Prostate gland (tissue), 2 donors: ENCODE measurements around the gene ABCC4. TPM values are rescaled to one million over a fixed set of nuclear protein-coding genes. Genes with fewer than 3 reads are reported as not detected.

Experiments used
- DNase-seq: peaks from one replicate; pipeline ENCODE4 v3.0.0-alpha.2; 2019; ENCODE audit warnings: low spot score
- H3K27ac ChIP-seq, 2 donors: fragments of 200-600 bp; sonication (generic); 2 replicates each; pipeline ENCODE4 v1.5.1; 2017 to 2019
- H3K27me3 ChIP-seq: fragments of 200-600 bp; sonication (generic); replicated peaks from 2 replicates; pipeline ENCODE4 v1.5.1; 2019; ENCODE audit not compliant: insufficient read depth
- H3K36me3 ChIP-seq, 2 donors: fragments of 200-600 bp; sonication (generic); 1 replicate in 1 of 2; 2 replicates in 1 of 2; pipeline versions ENCODE4 v1.5.1 to v1.8.1; 2017 to 2019
- H3K4me1 ChIP-seq: fragments of 200-600 bp; sonication (generic); replicated peaks from 2 replicates; pipeline ENCODE4 v1.5.1; 2019
- H3K4me3 ChIP-seq, 2 donors: fragments of 200-600 bp; sonication (generic); 2 replicates each; pipeline ENCODE4 v1.5.1; 2017 to 2019
- H3K9me3 ChIP-seq: fragments of 200-600 bp; sonication (generic); 2 replicates; pipeline ENCODE4 v1.5.1; 2017
- CTCF ChIP-seq, 4 experiments: fragments of 200-600 bp in 2 of 4; fragments of 450-650 bp in 2 of 4; sonication (generic) in 2 of 4; IDR thresholded peaks; 1 replicate in 3 of 4; 2 replicates in 1 of 4; pipeline ENCODE4 v1.5.1; 2016 to 2019; ENCODE audit warnings: antibody characterized with exemption in 4 of 4, mild to moderate bottlenecking in 2 of 4, moderate library complexity in 2 of 4
- POLR2A ChIP-seq: fragments of 450-650 bp; IDR thresholded peaks from one replicate; pipeline ENCODE4 v1.6.1; 2016; ENCODE audit warnings: antibody characterized with exemption, mild to moderate bottlenecking
- POLR2AphosphoS5 ChIP-seq: sonication (generic); formaldehyde crosslinking; IDR thresholded peaks from one replicate; pipeline ENCODE4 v1.6.1; 2017; ENCODE audit warnings: antibody characterized with exemption
- WGBS: methylation state at CpG from one replicate; pipeline ENCODE4 v1.1.5; 2018; 5-methylcytosine and 5-hydroxymethylcytosine counted together
- intact Hi-C: fragments of 100-400 bp; cut with DNase I; formaldehyde crosslinking; loops from one replicate; pipeline ENCODE4 v1.14.2; 2022
- total RNA-seq, 2 donors: library from RNA; depleted of rRNA; stranded (reverse); fragments of >200 nt; gene quantifications; one replicate each; pipeline ENCODE4 v1.1.0, GENCODE V29; 2016

Gene ABCC4
- total RNA-seq, 2 donors from 2014 or later, result 33.3 to 48.4 TPM

- no peak overlapping the region for H3K27ac ChIP-seq
- H3K36me3 ChIP-seq, result no peaks in the 10 kb centered on the region
- H3K27me3 ChIP-seq, result no peaks in the 10 kb centered on the region
- no peaks in the 10 kb centered on the region for H3K9me3 ChIP-seq
- TF ChIP-seq POLR2AphosphoS5 (no peak), POLR2A (no peak), CTCF (IDR thresholded peaks at IDR 0.05) (no peak)
- H3K4me3 ChIP-seq, result no peak overlapping the region
- DNase-seq, result no peak
- H3K4me1 ChIP-seq, result no peaks in the 10 kb centered on the region
- intact Hi-C loops, result no loop called here
- 68% methylated on average over 3 of the region's 3 CpGs for WGBS
Measured at GRCh38 chr13:94994506-94994905, 306.7 kb downstream of the ABCC4 start.

- no peak for TF ChIP-seq POLR2AphosphoS5
- TF ChIP-seq POLR2A, result no peak
- TF ChIP-seq CTCF (IDR thresholded peaks at IDR 0.05), result no peak
Measured at GRCh38 chr13:94993616-94994015, 307.6 kb downstream of the ABCC4 start.

GRCh38 chr13:94992036-94992960 lies 309.0 kb downstream of the ABCC4 start:
- no peak for TF ChIP-seq CTCF (IDR thresholded peaks at IDR 0.05)
- TF ChIP-seq POLR2A, result no peak
- no peak for TF ChIP-seq POLR2AphosphoS5
- DNase-seq, result no peak
- intact Hi-C loops, result no loop called here
- Histone ChIP-seq H3K9me3 (no peaks in the 10 kb centered on the region), H3K27me3 (no peaks in the 10 kb centered on the region), H3K4me3 (no peak overlapping the region), H3K27ac (no peak overlapping the region), H3K36me3 (no peaks in the 10 kb centered on the region), H3K4me1 (no peaks in the 10 kb centered on the region)
- 64% methylated on average over 9 of the region's 9 CpGs for WGBS

More at GRCh38 chr13:94993616-94994015, 307.6 kb downstream of the ABCC4 start:
- Histone ChIP-seq H3K4me1 (no peaks in the 10 kb centered on the region), H3K36me3 (no peaks in the 10 kb centered on the region), H3K27ac (no peak overlapping the region), H3K27me3 (no peaks in the 10 kb centered on the region), H3K9me3 (no peaks in the 10 kb centered on the region), H3K4me3 (no peak overlapping the region)
- intact Hi-C loops, result no loop called here
- WGBS, result 67% methylated on average over 3 of the region's 3 CpGs
- no peak for DNase-seq

- H3K9me3 ChIP-seq, result no peaks in the 10 kb centered on the region
- H3K4me3 ChIP-seq, result no peak overlapping the region
- TF ChIP-seq CTCF (IDR thresholded peaks at IDR 0.05), result no peak
- H3K4me1 ChIP-seq, result no peaks in the 10 kb centered on the region
- H3K36me3 ChIP-seq, result no peaks in the 10 kb centered on the region
- WGBS, result 76% methylated on average over 3 of the region's 3 CpGs
- H3K27ac ChIP-seq, result no peak overlapping the region
- no peak for DNase-seq
- intact Hi-C loops, result no loop called here
- no peaks in the 10 kb centered on the region for H3K27me3 ChIP-seq
Measured at GRCh38 chr13:94988654-94989053, 312.6 kb downstream of the ABCC4 start.

- Histone ChIP-seq H3K27ac (no peak overlapping the region), H3K4me3 (no peak overlapping the region), H3K9me3 (no peaks in the 10 kb centered on the region), H3K4me1 (no peaks in the 10 kb centered on the region), H3K27me3 (no peaks in the 10 kb centered on the region), H3K36me3 (no peaks in the 10 kb centered on the region)
- TF ChIP-seq CTCF (IDR thresholded peaks at IDR 0.05), result no peak
- TF ChIP-seq POLR2AphosphoS5, result no peak
- TF ChIP-seq POLR2A, result no peak
- WGBS, result 97% methylated on average over 1 of the region's 1 CpG
- DNase-seq, result no peak
- intact Hi-C loops, result no loop called here
Measured at GRCh38 chr13:94987869-94988268, 313.4 kb downstream of the ABCC4 start.
